Measurements from ENCODE around the gene LY6G6D.

Gene LY6G6D

DNA sequence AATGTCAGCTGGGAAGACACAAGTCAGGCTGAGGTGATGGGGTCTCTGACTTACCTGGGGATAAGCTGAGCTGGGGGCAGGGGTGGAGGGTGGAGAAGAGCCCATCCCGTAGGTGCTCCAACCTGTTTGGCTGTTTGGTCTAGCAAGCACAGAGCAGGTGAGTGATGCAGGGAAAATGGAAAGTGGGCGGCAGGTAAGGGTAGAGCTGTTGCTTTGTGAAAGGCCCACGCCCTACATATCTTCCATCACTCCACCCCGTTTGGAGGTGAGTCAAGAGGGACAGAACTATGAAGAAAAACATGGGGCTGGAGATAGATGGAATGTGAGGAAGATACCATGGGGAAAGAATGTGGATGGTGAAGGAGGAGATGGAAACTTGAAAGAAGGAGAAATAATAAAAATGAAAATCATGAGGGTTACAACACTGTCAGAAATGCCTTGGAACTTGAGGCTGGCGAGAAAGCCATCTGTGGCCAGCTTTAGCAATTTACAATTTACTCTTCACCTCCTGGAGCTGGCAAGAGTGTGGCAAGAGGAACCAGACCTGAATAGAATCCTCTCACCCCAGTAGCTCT, 5.1 kb downstream of the LY6G6D start:
- no peak for FAIRE-seq
- TF ChIP-seq, protein P1, sequence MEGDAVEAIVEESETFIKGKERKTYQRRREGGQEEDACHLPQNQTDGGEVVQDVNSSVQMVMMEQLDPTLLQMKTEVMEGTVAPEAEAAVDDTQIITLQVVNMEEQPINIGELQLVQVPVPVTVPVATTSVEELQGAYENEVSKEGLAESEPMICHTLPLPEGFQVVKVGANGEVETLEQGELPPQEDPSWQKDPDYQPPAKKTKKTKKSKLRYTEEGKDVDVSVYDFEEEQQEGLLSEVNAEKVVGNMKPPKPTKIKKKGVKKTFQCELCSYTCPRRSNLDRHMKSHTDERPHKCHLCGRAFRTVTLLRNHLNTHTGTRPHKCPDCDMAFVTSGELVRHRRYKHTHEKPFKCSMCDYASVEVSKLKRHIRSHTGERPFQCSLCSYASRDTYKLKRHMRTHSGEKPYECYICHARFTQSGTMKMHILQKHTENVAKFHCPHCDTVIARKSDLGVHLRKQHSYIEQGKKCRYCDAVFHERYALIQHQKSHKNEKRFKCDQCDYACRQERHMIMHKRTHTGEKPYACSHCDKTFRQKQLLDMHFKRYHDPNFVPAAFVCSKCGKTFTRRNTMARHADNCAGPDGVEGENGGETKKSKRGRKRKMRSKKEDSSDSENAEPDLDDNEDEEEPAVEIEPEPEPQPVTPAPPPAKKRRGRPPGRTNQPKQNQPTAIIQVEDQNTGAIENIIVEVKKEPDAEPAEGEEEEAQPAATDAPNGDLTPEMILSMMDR (IDR thresholded peaks at IDR 0.05; ENCODE audit: insufficient read depth, missing control alignments) = no peak

GRCh38 chr6:31721351-31722020, 6.3 kb downstream of the LY6G6D start, which contains the start of gene LY6G6C:
LY6G6C (minus strand) TSS chr6:31721746; CDS start chr6:31721679, 67 bp downstream.
- TF ChIP-seq, protein P1 (IDR thresholded peaks at IDR 0.05; ENCODE audit: insufficient read depth, missing control alignments) = no peak
- DNase-seq (ENCODE audit: insufficient read length, low spot score) (no peak), FAIRE-seq (no peak)

More for the DNA sequence above, 5.1 kb downstream of the LY6G6D start:
- no peak for DNase-seq (ENCODE audit: insufficient read length, low spot score)

GRCh38 chr6:31722173-31722572, 7.0 kb downstream of the LY6G6D start:
- TF ChIP-seq, protein P1 (IDR thresholded peaks at IDR 0.05; ENCODE audit: insufficient read depth, missing control alignments) = no peak
- FAIRE-seq (no peak), DNase-seq (ENCODE audit: insufficient read length, low spot score) (no peak)

- TF ChIP-seq, protein P1 (IDR thresholded peaks at IDR 0.05; ENCODE audit: insufficient read depth, missing control alignments) = no peak
- FAIRE-seq (no peak), DNase-seq (ENCODE audit: insufficient read length, low spot score) (no peak)
Observed at GRCh38 chr6:31723245-31723979, 8.3 kb downstream of the LY6G6D start, which contains the start of gene MPIG6B. MPIG6B (plus strand) TSS chr6:31723373; CDS start chr6:31723384, 11 bp downstream.

GRCh38 chr6:31723980-31724691, 9.0 kb downstream of the LY6G6D start:
- DNase-seq (ENCODE audit: insufficient read length, low spot score) (no peak), FAIRE-seq (no peak)
- TF ChIP-seq, protein P1 (IDR thresholded peaks at IDR 0.05; ENCODE audit: insufficient read depth, missing control alignments) = no peak

DNA sequence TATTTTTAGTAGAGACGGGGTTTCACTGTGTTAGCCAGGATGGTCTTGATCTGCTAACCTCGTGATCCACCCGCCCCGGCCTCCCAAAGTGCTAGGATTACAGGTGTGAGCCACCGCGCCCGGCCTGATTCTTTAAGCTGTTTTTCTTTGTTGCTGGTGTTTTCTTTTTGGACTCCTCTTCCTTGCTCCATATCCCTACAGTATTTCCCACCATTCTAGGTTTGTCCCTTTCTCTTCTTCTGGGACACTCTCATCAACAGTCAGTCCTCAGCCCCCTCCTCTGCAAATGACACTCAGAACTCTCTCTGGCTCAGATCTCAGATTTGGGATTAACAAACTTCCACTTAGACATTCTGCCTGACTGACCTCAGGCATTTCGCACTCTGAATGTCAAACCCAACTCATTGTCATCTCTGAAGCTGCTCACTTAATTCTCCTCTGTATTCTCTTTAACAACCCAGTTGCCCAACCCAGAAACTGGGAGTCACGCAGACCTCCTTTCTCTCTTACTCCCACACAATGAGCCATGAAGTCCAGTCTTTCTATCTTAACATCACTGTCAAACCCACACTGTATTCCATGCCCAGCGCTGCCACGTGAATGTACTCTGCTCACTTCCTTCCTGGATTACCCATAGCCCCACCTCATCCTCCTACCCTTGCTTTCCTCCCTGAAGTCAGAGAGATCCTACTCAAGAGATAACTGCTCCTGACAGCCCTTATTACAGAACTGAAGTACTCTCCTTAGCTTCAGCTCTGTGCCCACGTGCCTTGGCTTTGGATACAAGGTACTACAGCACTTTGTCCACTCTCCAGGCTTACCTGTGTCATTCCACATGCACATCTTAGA, 10.6 kb downstream of the LY6G6D start:
- FAIRE-seq (no peak), DNase-seq (ENCODE audit: insufficient read length, low spot score) (no peak)
- TF ChIP-seq, protein P1 (IDR thresholded peaks at IDR 0.05; ENCODE audit: insufficient read depth, missing control alignments) = no peak

Data from D721Med (cell line).